Cardiac atrium fibroblast (primary cell): ENCODE measurements around the gene SPTBN1. TPM values are rescaled to one million over a fixed set of nuclear protein-coding genes. Genes with fewer than 3 reads are reported as not detected.

Experiments
- total RNA-seq: library from RNA; depleted of rRNA; stranded (reverse); fragments of >200 nt; gene quantifications from 2 replicates; pipeline ENCODE4 v1.2.3, GENCODE V29; 2015

Gene SPTBN1
- total RNA-seq, result 294 and 320 TPM in 2 replicates

GRCh38 chr2:54455563-54456361 is at the start of gene SPTBN1:
SPTBN1 (plus strand) TSS chr2:54456327; CDS start chr2:54526419, 70,092 bp downstream.

Other genes with a start within 250 kb of the SPTBN1 start
- gene TSPYL6, start 200.1 kb upstream of the SPTBN1 start, total RNA-seq, result not detected in 2 replicates